Measurements from ENCODE around the gene CADM1.

GRCh38 chr11:115527534-115528125 lies 23.4 kb upstream of the CADM1 start:
- no peak for TF ChIP-seq CTCF (conservative IDR thresholded peaks at IDR 0.05; ENCODE audit: low read depth, low read length)
- no peak for TF ChIP-seq EZH2phosphoT487 (IDR thresholded peaks at IDR 0.05; ENCODE audit: borderline replicate concordance, low read length)
